Iris pigment epithelial cell (primary cell): ENCODE data around the gene OSBP2.
"Not testable (repeated sequence)": the region's sequence is repeated elsewhere in the genome, so short reads cannot be mapped to it uniquely, and the experiment has no call there.

Experiments used
- DNase-seq: peaks from one replicate; pipeline ENCODE4 v3.0.0-alpha.2; 2011; ENCODE audit warnings: low read depth

The OSBP2 gene

DNA sequence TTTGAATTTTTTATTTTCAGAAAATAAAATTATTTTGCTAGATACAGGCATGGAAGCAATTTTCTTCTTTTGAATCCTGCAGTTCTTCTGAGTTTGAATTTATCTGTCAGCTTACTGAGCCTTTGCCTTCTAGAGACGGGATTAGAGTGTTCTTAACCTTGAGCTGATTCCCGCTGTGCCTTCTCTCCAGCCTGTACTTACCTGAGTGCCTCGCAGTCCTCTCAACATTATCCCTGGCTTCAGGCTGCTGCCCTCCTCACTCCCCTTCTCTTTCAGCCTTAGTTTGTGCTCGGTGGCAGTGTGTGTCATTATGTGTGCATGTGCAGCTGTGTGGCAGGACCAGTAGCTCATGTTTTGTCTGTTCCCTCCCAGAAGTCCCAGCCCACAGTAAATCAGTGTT, 24.3 kb downstream of the OSBP2 start:
- no peak for DNase-seq

DNA sequence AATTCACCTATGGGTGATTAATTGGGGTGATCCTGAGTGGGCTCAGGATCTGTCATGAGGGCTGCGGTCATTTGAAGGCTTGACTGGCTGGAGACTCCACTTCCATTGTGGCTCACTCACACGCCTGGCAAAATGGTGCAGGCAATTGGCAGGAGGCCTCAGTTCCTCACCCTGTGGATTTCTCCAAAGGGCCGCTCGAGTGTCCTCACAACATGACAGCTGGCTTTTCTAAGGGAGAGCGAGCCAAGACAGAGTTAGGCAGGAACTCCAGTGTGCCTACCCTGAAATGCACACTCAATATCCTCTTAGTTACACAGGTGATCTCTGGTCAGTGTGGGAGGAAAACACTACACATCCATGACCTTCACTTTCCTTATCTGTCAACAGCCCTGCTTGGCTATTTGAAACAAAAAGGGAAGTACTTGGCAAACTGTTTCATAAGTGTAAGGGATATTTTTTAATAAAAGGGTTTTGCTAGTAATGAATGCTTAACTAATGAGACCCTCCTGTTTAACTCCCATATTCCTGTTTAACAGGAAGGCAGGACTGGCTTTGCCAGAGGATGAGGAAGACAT, 25.7 kb downstream of the OSBP2 start:
- no peak for DNase-seq

DNA sequence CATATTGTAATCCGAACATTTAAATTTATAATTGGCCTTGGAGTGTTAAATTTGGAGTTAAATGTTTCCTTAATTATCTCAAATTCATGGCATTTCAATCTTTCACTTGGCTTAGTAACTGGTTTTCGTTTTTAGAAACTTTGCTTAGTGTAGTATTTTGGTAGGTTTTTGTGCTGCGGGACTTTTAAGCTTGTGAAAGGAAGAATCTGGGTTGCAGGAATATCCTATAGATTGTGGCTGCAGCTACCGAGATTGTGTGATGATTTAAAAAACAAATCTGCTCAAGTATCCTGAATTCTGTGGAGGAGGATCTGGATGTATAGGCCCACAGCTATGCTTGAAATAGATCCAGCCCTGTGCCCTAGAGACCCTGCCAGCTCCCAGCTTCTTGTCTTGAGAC, 27.1 kb downstream of the OSBP2 start:
- no peak for DNase-seq

DNA sequence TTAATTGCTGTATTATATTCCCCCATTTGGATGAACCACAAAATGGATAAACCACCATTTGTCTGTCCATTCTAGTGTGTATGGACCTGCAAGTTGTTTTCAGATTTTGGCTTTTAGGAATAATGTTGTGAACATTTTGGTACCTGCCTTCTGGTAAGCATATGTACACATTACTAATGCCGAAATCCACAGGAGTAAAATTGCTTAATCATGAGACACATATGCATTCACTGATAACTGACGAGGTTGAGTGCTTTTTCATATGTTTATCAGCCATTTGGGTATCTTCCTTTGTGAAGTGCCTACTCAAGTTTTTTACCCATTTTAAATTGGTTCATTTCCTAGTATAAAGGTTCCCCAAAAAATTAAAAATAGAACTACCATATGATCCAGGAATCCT, 34.2 kb downstream of the OSBP2 start:
- no peak for DNase-seq

DNA sequence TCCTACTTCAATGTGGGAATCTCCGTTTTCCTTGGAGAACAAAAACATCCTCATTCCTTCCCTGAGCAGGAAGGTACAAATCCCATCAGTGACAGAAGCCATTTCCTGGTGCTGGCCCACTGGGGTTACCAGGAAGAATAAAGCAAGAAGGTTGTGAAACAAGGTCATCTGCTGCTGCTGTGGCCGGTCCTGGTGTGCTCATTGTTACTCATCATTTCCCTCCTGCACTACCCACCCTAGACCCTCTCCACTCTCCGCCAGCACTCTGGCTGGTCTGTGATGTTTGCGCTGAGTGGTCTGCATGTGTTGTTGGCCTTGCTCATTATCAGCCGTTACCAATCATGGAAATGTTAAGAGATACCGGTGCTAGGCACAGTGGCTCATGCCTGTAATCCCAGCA, 37.0 kb downstream of the OSBP2 start:
- no peak for DNase-seq

DNA sequence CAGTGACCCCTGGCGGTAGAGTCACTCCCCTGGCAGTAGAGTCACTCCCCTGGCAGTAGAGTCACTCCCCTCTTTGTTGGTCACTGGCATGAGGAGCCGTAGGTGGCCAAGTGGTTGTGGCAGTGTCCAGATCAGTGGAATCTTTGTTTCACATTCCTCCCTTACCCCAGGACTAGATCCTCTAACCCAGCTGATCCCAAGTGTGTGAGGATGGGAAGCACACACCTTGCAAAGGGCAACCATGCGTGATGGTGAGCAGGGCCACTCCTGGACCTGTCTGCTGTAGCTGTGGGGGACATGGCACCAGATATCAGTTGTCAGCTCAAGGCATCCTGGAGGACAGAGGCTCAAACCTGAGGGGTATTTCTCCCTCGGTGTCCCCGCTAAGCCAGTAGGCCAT, 37.8 kb downstream of the OSBP2 start:
- DNase-seq: no peak

DNA sequence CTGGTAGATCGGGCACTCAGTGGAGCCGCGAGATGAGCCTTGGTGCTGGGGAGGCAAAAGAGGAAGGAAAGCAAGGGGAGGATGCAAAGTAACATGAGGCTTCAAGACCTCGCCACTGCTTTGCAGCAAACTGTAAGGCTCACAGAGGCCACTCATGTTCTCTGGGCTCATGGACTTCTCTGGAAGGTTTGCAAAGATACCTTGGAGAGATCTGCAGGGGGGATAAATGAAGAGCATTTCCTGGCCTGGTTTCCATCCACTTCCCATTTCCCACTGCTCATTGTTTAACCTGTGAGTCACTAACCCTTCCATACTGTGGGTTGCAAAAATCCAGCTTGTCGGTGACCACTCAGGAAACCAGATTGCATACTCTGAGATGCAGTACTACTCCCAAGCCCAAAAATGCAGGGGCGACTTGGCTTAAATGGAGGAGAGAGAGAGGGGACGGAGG, 38.5 kb downstream of the OSBP2 start:
- peak; percentile 40 for DNase-seq

DNA sequence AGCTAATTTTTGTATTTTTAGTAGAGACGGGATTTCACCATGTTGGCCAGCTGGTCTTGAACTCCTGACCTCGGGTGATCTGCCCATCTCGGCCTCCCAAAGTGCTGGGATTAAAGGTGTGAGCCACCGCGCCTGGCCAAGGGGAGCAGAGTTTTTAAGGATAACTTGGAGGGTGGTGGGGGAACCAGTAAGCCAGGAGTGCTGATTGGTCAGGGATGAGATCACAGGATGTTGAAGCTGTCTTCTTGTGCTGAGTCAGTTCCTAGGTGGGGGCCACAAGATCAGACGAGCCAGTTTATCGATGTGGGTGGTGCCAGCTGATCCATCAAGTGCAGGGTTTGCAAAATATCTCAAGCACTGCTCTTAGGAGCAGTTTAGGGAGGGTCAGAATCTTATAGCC, 45.3 kb downstream of the OSBP2 start:
- DNase-seq: peak; percentile 21

DNA sequence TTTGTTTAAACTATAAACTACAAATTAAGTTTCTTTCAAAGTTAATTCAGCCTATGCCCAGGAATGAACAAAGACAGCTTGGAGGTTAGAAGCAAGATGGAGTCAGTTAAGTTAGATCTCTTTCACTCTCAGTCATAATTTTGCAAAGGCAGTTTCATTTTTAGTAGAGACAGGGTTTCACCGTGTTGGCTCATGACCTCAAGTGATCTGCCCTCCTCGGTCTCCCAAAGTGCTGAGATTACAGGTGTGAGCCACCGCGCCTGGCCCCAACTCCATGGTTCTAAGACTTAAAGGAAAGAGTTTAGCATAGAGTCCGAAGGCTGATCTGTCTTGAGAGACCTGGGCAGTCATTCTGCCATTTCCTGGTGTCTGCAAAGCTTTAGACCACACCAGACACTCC, 45.8 kb downstream of the OSBP2 start:
- not testable (repeated sequence) for DNase-seq

DNA sequence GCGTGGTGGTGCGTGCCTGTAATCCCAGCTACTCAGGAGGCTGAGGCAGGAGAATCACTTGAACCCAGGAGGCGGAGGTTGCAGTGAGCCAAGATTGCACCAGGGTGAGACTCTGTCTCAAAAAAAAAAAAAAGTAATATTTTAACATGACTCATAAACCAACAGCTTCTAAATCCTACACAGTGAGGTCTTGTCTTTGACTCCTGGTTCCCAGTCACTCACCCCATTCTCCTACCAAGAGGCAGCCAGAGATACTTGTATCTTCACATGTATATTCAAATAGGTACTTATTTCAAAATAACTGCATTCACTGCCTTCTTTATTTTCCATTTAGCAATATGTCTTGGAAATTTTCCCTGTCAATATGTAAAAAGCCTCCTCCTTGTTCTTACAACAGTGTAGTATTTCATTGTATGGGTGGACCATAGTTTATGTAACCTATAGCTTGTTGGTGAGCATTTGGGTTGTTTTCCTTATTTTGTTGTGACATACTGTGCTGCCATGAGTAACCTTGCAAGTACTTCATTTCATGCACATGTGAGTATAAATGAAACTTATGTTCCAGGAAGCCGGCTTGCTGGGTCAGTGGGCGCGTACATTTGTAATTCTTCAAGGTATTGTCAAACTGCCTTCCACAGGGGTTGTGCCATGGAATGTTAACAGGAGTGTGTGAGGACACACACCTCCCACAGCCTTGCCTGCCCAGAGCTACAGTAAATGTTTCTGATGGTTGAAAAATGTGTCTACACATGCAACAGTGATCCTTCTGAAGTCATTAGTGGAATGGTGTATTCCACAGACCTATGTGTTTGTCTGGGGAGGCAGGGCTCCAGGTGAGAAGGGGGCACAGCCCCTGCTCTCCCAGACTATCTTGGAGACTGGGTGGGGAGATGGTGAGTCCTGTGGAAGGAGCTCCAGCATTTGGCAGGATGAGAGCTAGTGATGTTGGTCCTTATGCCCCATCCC, 47.9 kb downstream of the OSBP2 start:
- DNase-seq: peak; percentile 32

DNA sequence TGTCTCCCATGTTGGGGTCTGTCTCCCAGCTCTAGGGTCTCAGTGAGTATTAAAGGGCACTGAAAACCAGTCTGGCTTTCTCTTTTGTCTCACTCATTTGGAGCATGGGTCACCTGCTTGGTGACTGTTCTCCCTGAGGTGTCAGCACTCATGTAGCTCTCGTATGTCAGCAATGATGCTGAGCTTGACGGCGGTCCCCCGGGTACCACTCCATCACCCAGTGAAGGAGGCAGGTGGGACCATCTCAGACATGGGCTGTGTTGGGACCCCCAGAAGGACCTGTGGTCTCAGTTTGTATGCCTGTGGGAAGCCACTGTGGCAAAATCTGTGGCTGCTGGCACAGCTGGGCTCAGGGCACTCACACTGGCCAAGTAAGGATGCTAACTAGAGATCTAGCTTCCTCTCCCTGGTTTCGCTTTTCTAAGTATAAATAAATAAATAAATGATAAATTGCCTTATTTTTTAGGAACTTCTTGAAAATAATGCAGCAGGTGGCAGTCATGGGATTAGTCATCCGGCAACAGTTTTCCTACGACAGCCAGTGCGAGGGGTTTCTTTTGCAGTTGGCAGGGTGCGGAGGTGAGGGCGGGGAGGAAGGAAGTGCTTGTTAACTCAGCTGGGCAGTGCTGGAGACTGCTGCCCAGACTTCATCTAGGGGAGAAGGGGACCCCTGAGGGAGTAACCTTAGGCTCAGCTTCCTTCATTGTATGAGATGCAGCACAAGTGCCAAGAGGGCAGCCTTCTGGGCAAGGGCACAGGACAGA, 48.8 kb downstream of the OSBP2 start:
- DNase-seq: no peak

DNA sequence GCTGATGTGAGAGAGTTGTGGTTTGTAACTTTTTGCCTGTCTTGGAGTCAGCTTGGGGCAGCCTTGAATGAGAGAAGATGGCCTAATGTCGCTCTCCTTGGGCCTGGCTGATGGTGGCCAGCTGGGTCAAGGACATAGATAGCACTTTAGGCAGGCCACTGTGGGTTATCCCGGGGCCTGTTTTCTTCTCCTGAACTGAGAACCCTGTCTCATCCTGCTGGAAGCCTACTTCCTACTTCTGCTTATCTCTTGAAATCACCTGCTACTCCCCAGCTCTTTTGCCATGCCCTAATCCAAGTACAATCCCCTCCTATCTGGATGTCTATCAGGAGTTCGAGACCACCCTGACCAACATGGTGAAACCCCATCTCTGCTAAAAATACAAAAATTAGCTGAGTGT, 49.5 kb downstream of the OSBP2 start:
- no peak for DNase-seq

DNA sequence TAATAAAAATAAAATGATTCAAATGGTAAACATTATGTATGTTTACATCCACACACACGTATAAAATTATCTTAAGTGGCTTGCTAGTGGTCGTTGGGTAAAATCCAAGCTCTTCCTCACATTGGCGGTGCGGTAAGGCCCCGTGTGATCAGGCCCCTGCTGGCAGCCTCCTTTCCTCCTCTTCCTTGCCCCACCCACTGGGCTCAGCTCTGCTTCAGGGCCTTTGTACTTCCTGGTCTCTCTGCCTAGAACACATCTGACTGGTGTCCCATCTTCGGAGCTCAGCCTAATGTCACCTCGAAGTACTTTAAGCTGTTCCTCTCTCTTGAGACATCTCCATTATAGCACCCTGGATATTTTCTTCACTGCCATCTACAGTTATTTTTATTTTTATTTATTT, 52.8 kb downstream of the OSBP2 start:
- no peak for DNase-seq

DNA sequence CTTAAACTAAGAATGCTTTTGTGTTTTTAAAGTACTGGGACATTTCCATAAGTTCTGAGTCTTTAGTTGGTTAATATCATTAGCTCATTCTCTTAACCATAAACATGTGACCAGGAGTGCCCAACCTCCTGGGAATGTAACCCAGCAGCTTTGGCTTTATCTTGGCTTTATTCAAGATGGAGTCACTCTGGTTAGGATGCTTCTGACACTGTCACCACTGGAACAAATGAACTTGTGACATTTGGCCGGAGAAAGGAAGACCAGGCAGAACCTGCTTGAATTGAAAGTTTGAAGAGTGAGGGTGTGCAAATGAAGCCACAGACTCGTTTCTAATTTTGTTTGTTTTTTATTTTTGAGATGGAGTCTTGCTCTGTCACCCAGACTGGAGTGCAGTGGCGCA, 54.6 kb downstream of the OSBP2 start:
- no peak for DNase-seq

DNA sequence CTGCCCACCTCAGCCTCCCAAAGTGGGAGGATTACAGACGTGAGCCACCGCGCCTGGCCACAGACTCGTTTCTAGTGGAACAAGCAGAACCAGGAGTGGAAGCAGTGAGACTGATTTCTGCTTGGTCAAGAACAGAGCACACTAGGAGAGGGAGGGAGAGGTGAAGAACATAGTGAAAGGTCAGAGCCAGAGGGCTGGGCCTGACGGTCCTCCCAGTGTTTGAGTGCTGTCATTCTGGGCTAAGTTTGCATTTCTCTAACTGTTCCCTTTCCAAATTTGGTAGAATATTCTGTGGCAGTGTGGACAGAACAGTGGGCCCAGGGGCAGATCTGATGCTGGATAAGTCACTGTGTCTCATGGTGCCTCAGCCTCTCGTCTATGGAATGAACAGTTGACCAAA, 55.2 kb downstream of the OSBP2 start:
- no peak for DNase-seq

DNA sequence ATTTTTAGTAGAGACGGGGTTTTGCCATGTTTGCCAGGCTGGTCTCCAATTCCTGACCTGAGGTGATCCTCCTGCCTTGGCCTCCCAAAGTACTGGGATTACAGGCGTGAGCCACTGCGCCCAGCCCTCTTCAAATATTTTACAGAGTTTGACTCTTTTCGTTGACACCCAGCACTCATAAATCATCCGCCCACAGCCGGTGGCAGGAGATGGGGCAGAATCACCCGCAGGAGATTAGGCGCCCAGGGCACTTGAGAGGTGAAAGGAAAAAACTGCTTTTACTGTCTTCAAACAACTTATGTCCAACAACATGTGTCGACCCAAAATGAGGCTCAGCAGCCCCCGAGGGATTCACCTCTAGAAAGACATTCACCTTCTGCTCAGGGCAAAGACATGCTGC, 56.9 kb downstream of the OSBP2 start:
- no peak for DNase-seq

DNA sequence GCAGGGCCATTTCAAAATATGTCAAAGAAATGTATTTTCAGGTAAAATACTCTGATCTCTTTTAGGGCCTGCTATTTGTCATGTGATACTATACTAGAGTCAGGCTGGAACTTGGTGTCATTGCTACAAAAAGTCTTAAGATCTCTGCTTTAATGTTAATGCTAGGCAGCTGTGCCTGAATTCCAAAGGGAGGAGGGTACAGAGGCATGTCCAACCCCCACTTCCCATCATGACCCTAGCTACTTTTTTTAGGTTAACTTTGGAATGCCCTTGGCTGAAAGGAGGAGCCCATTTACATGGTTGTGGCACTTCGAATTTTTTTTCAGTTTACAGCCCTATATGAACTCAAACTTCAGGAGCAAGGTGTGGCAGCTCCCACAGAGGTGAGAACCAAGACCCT, 58.1 kb downstream of the OSBP2 start:
- no peak for DNase-seq

DNA sequence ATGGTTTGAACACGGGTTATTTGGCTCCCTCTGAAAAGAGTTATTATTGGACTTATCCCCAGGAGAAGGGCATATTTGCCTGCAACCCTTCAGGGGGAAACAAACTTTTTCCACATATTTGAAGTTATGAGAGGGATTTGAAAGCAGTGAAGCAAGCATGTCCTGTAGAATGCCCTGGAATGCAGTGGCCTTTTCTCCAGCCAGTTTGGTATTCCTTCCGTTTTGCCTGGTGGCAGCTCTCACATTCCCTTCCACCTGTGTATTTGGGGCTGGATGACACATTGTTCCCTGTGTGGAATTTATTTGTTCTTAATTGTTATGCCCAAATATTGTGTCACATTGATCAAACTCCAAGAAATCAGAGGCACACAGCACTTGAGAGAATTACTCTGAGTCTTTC, 59.0 kb downstream of the OSBP2 start:
- DNase-seq: no peak

DNA sequence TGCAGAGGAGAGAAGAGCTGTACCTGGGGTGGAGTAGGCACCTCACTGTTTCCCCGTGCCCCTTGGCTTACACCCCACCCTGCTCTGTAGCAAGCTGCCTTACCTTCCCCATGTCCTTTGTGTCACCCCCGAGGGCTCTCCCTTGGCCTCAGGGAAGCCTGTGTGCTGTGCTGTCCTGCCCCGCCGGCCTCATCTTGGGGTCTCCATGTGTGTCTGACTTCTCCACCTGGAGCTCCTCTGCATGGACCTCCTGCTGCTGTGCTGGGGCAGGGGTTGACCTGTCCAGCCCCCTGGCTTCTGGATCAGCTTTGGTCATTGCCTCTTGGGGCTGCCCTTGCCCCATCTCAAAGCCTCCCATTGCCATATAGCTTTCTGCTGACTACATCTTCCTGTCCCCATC, 59.8 kb downstream of the OSBP2 start:
- DNase-seq: no peak

DNA sequence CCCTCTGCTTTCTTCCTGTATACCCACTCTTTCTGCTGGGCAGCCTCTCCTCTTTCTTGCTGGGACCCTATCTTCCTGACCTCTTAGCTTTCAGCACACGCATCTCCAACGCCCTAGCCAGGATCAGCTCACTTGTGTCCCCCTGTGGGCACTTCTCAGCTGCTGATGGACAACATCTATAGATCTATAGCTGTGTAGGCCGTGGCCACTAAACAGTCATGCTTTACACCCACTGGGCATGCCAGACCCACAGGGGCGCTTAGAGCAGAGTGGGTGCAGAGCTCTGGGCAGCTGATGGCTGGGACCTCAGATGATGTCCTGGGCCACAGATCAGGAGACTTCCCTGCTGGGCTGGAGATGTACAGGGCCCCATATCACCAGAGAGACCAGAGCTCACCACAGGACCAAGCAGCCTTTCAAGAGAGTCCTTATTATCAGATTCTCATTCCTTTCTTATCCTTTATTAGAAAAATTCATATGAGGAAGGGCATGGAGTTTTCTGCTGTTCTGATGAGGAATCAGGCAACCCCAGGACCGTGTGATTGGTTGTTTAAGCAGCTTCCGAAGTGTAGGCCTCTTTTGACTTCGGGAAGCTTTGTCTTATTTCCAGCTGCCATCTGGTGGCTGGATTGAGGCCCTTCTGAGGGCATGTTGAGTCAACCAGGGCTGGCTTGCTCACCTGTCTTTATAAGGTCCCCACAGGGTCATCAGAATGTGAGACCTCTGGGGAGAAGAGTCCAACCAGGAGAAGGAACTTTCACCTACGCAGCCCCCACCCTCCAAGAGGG, 60.5 kb downstream of the OSBP2 start:
- peak; percentile 81 for DNase-seq

DNA sequence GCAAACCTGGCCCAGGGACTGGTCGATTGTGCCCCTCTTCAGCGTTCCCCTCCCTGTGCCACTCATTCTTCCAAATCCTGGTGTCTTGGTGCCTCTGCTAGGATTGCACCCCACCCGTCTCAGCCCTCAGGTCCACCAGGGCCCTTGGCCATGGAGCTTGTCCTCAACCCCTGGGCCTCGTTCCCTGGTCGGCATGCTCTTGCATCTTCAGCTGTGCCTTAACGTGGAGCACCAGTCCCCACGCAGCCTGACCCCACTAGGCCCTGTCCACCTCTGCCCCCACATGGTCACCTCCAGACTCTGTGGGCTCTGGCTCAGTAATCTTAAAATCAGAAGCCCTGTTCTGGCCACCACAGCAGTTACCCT, 61.1 kb downstream of the OSBP2 start:
- no peak for DNase-seq
